A549 (cell line): ENCODE results near the gene RAB3IL1. TPM values are rescaled to one million over a fixed set of nuclear protein-coding genes. Genes with fewer than 3 reads are reported as not detected.

Experiments used
- ATAC-seq, 2 experiments: fragments of 200-7000 bp in 1 of 2; fragments of >200 bp in 1 of 2; cut with Nextera tagmentation in 1 of 2; cut with Tn5 transposase in 1 of 2; 3 replicates each; pipeline versions ENCODE4 v1.8.0 to v1.9.1; 2018 to 2020; ENCODE audit warnings: mild to moderate bottlenecking in 1 of 2, moderate library complexity in 1 of 2
- CTCF ChIA-PET: fragments of 300-600 bp; sonication (Branson Sonifier 250); formaldehyde crosslinking; extraction: SDS; loops from one replicate; lab custom pipeline; 2021; ENCODE audit warnings: antibody characterized with exemption, inconsistent platforms; lab: Yijun Ruan, JAX
- POLR2A ChIA-PET: fragments of 350-600 bp; formaldehyde crosslinking; extraction: SDS; loops from one replicate; lab custom pipeline; 2021; ENCODE audit warnings: antibody characterized with exemption, inconsistent platforms; lab: Yijun Ruan, JAX
- DNase-seq, 2 experiments: peaks; one replicate each; pipeline versions ENCODE4 v3.0.0 to v3.0.0-alpha.2; 2011 to 2016; ENCODE audit warnings: low read depth in 1 of 2, low spot score in 1 of 2
- FAIRE-seq: peaks from 2 replicates; lab custom pipeline; 2011; peaks lifted over from hg19 to GRCh38; lab: Jason Lieb, UNC
- H3K27ac ChIP-seq, 2 experiments: fragments of >200 bp; sonication (Bioruptor Twin); formaldehyde crosslinking; 3 replicates each; pipeline ENCODE4 v1.5.1; 2016 to 2017
- H3K4me1 ChIP-seq: fragments of >200 bp; sonication (Bioruptor Twin); formaldehyde crosslinking; 3 replicates; pipeline ENCODE4 v1.6.1; 2016
- H3K4me2 ChIP-seq: fragments of >200 bp; sonication (Bioruptor Twin); formaldehyde crosslinking; 3 replicates; pipeline ENCODE4 v1.6.1; 2016
- H3K4me3 ChIP-seq: fragments of >200 bp; sonication (Bioruptor Twin); formaldehyde crosslinking; 3 replicates; pipeline ENCODE4 v1.5.1; 2016
- H3K9me3 ChIP-seq: fragments of >200 bp; sonication (Bioruptor Twin); formaldehyde crosslinking; 3 replicates; pipeline ENCODE4 v1.6.1; 2016
- BCL3 ChIP-seq: fragments of >200 bp; sonication (Bioruptor Twin); formaldehyde crosslinking; IDR thresholded peaks from 3 replicates; pipeline ENCODE4 v1.6.1; 2016
- CHD4 ChIP-seq: fragments of 200-600 bp; sonication (generic); IDR thresholded peaks from 2 replicates; pipeline ENCODE4 v1.6.1; 2016; ENCODE audit warnings: antibody characterized with exemption, mild to moderate bottlenecking, borderline replicate concordance
- EHF ChIP-seq: fragments of 250-450 bp; sonication (Bioruptor Pico); IDR thresholded peaks from 2 replicates; pipeline ENCODE4 v1.5.0; 2020; ENCODE audit warnings: mild to moderate bottlenecking
- EHMT2 ChIP-seq: fragments of 200-600 bp; sonication (generic); IDR thresholded peaks from 2 replicates; pipeline ENCODE4 v1.6.1; 2016; ENCODE audit warnings: antibody characterized with exemption, low read depth, mild to moderate bottlenecking, moderate library complexity
- EP300 ChIP-seq, 2 experiments: fragments of >200 bp; sonication (Bioruptor Twin); formaldehyde crosslinking; IDR thresholded peaks; 2 replicates in 1 of 2; 3 replicates in 1 of 2; pipeline ENCODE4 v1.6.1; 2016 to 2017
- FOSB ChIP-seq: fragments of 250-450 bp; sonication (Bioruptor Pico); IDR thresholded peaks from 2 replicates; pipeline ENCODE4 v1.5.0; 2020; ENCODE audit warnings: mild to moderate bottlenecking, moderate library complexity
- FOSL2 ChIP-seq, 2 experiments: fragments of 450-650 bp in 1 of 2; fragments of >200 bp in 1 of 2; sonication (Bioruptor Twin) in 1 of 2; formaldehyde crosslinking; IDR thresholded peaks; 2 replicates each; pipeline versions ENCODE4 v1.5.0 to v1.6.1; 2016 to 2020; ENCODE audit warnings: mild to moderate bottlenecking in 1 of 2, moderate library complexity in 1 of 2
- FOXS1 ChIP-seq: fragments of 250-450 bp; sonication (Bioruptor Pico); IDR thresholded peaks from 2 replicates; pipeline ENCODE4 v1.5.0; 2020; ENCODE audit warnings: mild to moderate bottlenecking, moderate library complexity
- HMGXB4 ChIP-seq: fragments of 250-450 bp; sonication (Bioruptor Pico); IDR thresholded peaks from 2 replicates; pipeline ENCODE4 v1.5.0; 2021; ENCODE audit warnings: mild to moderate bottlenecking, moderate library complexity, borderline replicate concordance
- HOXA7 ChIP-seq: fragments of 250-450 bp; sonication (Bioruptor Pico); IDR thresholded peaks from 2 replicates; pipeline ENCODE4 v1.5.0; 2020; ENCODE audit warnings: mild to moderate bottlenecking, moderate library complexity
- JUN ChIP-seq, 2 experiments: fragments of >200 bp; sonication (Bioruptor Twin); formaldehyde crosslinking; IDR thresholded peaks; 2 replicates in 1 of 2; 3 replicates in 1 of 2; pipeline ENCODE4 v1.6.1; 2016 to 2017
- KDM1A ChIP-seq: fragments of 200-600 bp; sonication (generic); IDR thresholded peaks from 2 replicates; pipeline ENCODE4 v1.6.1; 2016; ENCODE audit warnings: low read depth, mild to moderate bottlenecking
- MAX ChIP-seq: IDR thresholded peaks from 2 replicates; pipeline ENCODE4 v1.6.1; 2012
- MAZ ChIP-seq: fragments of 150-350 bp; IDR thresholded peaks from 2 replicates; pipeline ENCODE4 v1.6.1; 2014; ENCODE audit warnings: antibody characterized with exemption, low read depth, low read length, borderline replicate concordance
- NFE2L2 ChIP-seq: fragments of 150-350 bp; conservative IDR thresholded peaks from 2 replicates; pipeline ENCODE4 v1.6.1; 2014; ENCODE audit warnings: low read length
- NPAS2 ChIP-seq: fragments of 250-450 bp; sonication (Bioruptor Pico); IDR thresholded peaks from 2 replicates; pipeline ENCODE4 v1.8.0; 2022; ENCODE audit warnings: mild to moderate bottlenecking, moderate library complexity, borderline replicate concordance
- NR3C1 ChIP-seq: fragments of >200 bp; sonication (Bioruptor Twin); formaldehyde crosslinking; IDR thresholded peaks from 3 replicates; pipeline ENCODE4 v1.6.1; 2017
- PHF8 ChIP-seq: fragments of 200-600 bp; sonication (generic); IDR thresholded peaks from 2 replicates; pipeline ENCODE4 v1.6.1; 2016; ENCODE audit warnings: low read depth, mild to moderate bottlenecking, antibody characterized with exemption, moderate library complexity, borderline replicate concordance
- POLR2AphosphoS2 ChIP-seq: conservative IDR thresholded peaks from 2 replicates; pipeline ENCODE4 v1.6.1; 2012; ENCODE audit warnings: low read length, improper control_type of control experiment, inconsistent platforms
- RAD21 ChIP-seq, 2 experiments: fragments of >200 bp in 1 of 2; sonication (Bioruptor Twin) in 1 of 2; formaldehyde crosslinking in 1 of 2; IDR thresholded peaks in 1 of 2; conservative IDR thresholded peaks in 1 of 2; 2 replicates in 1 of 2; 3 replicates in 1 of 2; pipeline ENCODE4 v1.6.1; 2012 to 2018; ENCODE audit warnings: inconsistent platforms in 1 of 2
- RARB ChIP-seq: fragments of 250-450 bp; sonication (Bioruptor Pico); IDR thresholded peaks from 2 replicates; pipeline ENCODE4 v1.8.0; 2021; ENCODE audit warnings: mild to moderate bottlenecking, moderate library complexity
- RFX5 ChIP-seq: fragments of 450-650 bp; IDR thresholded peaks from 2 replicates; pipeline ENCODE4 v1.7.1; 2014; ENCODE audit warnings: antibody characterized with exemption, mild to moderate bottlenecking, moderate library complexity
- RNF2 ChIP-seq: fragments of 200-600 bp; sonication (generic); IDR thresholded peaks from 2 replicates; pipeline ENCODE4 v1.6.1; 2016; ENCODE audit warnings: low read depth, mild to moderate bottlenecking, antibody characterized with exemption, moderate library complexity, borderline replicate concordance
- SMC3 ChIP-seq: fragments of >200 bp; sonication (Bioruptor Twin); formaldehyde crosslinking; IDR thresholded peaks from 3 replicates; pipeline ENCODE4 v1.6.1; 2018; ENCODE audit warnings: inconsistent platforms
- SREBF2 ChIP-seq: fragments of 450-650 bp; IDR thresholded peaks from 2 replicates; pipeline ENCODE4 v1.6.1; 2014; ENCODE audit warnings: mild to moderate bottlenecking, moderate library complexity
- TFCP2L1 ChIP-seq: fragments of 250-450 bp; sonication (Bioruptor Pico); IDR thresholded peaks from 2 replicates; pipeline ENCODE4 v1.5.0; 2021; ENCODE audit warnings: mild to moderate bottlenecking
- ZFP36 ChIP-seq: fragments of 450-650 bp; IDR thresholded peaks from 2 replicates; pipeline ENCODE4 v1.6.1; 2014; ENCODE audit warnings: borderline replicate concordance; ENCODE audit not compliant: partially characterized antibody
- WGBS: methylation state at CpG from one replicate; pipeline ENCODE4 v1.1.6; 2017; ENCODE audit errors: missing lambda C conversion rate; 5-methylcytosine and 5-hydroxymethylcytosine counted together
- polyA plus RNA-seq, 4 experiments: library from polyadenylated mRNA; depleted of rRNA in 3 of 4; stranded (reverse); fragments of >200 nt; fragmentation: RNase III in 1 of 4; extraction: RNeasy Plus Mini Kit Qiagen cat#74134 plus additional on column Dnase treatment in 1 of 4; gene quantifications; 2 replicates in 3 of 4; 3 replicates in 1 of 4; pipeline ENCODE4 v1.2.3, GENCODE V29; 2011 to 2017

The RAB3IL1 gene
- polyA plus RNA-seq, 2 of the 4 experiments (the other 2 are of a cell fraction), result 5.8 to 6.2 TPM

- H3K9me3 ChIP-seq, result no peaks in the 10 kb centered on the region
- WGBS, result 82% methylated on average over 11 of the region's 11 CpGs
- FAIRE-seq (no peak), DNase-seq (no peak), ATAC-seq (no peak)
- no peak for TF ChIP-seq HOXA7 (CRISPR knock-in tag)
- no peak for TF ChIP-seq RNF2
- no peak for TF ChIP-seq EHMT2
- no peak for TF ChIP-seq JUN (IDR thresholded peaks at IDR 0.05)
- no peak for TF ChIP-seq FOSB (CRISPR knock-in tag)
- TF ChIP-seq EHF (CRISPR knock-in tag), result no peak
- no peak for TF ChIP-seq RFX5
- TF ChIP-seq FOSL2 (IDR thresholded peaks at IDR 0.05), result no peak
- no peak for TF ChIP-seq FOSL2 (CRISPR knock-in tag; IDR thresholded peaks at IDR 0.05)
- no peak for TF ChIP-seq NR3C1
- TF ChIP-seq NFE2L2, result no peak
- no peak for TF ChIP-seq KDM1A
- TF ChIP-seq MAX, result no peak
- no peak for TF ChIP-seq POLR2AphosphoS2
- no peak for TF ChIP-seq TFCP2L1
- no peak for TF ChIP-seq NPAS2 (CRISPR knock-in tag)
- CTCF ChIA-PET, result interaction anchor here (1.8 to 19.8 kb wide), 10 partner anchors 10 to 205 kb away, joined by 3 to 565 read pairs (median 152); partner anchors contain the start of genes BEST1 and RAB3IL1
- peaks cover 18% of the 10 kb centered on the region for H3K4me1 ChIP-seq
- H3K4me2 ChIP-seq, result no peak overlapping the region
- no peak overlapping the region for H3K27ac ChIP-seq
- no peak overlapping the region for H3K4me3 ChIP-seq
- POLR2A ChIA-PET, result interaction anchor here (1.3 kb wide), 1 partner anchor 66 kb away, joined by 4 read pairs; the partner anchor contains the start of gene FTH1
Measured at GRCh38 chr11:61902313-61902712, 15.1 kb downstream of the RAB3IL1 start.

DNA sequence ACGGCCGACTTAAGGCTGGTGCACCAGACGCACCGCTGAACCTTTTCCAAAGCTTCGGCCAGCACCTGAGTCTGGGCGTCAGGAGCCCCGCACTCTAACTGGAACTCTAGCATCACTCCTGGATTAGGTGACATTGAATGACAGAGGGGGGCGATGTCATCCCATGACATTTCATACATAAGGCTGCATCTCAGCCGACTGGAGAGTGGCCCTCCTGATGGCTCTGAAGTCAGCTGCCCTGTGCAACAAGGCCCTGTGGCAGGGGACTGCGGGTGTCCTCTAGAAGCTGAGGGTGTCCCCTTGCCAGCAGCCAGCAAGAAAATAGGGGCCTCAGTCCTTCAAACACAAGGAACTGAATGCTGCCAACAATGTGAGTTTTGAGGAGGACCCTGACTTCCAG lies 16.0 kb downstream of the RAB3IL1 start:
- POLR2A ChIA-PET, result interaction anchor here (0.6 kb wide), 1 partner anchor 160 kb away, joined by 9 read pairs; no protein-coding TSS in a partner anchor
- FAIRE-seq (no peak), ATAC-seq (no peak), DNase-seq (no peak)
- no peak for TF ChIP-seq ZFP36
- TF ChIP-seq RAD21 (conservative IDR thresholded peaks at IDR 0.05 in 1 of 2, IDR thresholded peaks at IDR 0.05 in 1 of 2), result peak; percentile 18 to 38; a peak in 2 of 5 replicates
- 85% methylated on average over 9 of the region's 10 CpGs for WGBS
- Histone ChIP-seq H3K9me3 (no peaks in the 10 kb centered on the region), H3K4me3 (no peak overlapping the region), H3K27ac (no peak overlapping the region), H3K4me2 (no peak overlapping the region), H3K4me1 (peaks cover 18% of the 10 kb centered on the region)
- CTCF ChIA-PET, result interaction anchor here (0.6 to 19.8 kb wide), 17 partner anchors 11 to 206 kb away, joined by 3 to 565 read pairs (median 92); partner anchors contain the start of genes BEST1, FTH1 and RAB3IL1

DNA sequence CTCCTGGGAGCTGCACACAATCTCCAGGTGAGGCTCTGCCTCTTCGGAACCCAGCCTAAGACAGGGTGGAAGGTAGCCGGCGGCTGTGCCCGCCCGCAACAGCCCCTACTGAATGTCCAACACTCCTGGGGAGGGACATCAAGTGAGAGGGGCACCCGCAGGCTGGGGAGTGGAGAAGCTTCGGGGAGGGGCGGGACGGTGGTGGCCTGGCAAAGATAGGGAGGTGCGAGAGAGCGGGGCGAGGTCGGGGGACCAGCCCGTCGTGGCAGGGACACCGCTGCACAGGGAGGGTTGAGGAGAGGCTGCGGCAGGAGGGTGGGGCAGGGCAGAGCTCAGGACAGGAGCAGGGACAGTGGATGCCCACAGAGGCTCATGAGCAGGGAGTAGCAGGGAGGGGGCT lies 17.1 kb downstream of the RAB3IL1 start:
- CTCF ChIA-PET, result interaction anchor here (1.2 to 19.8 kb wide), 24 partner anchors 12 to 215 kb away, joined by 3 to 565 read pairs (median 54); partner anchors contain the start of genes BEST1, FADS3, FTH1 and RAB3IL1
- Histone ChIP-seq H3K4me2 (no peak overlapping the region), H3K4me3 (no peak overlapping the region), H3K9me3 (no peaks in the 10 kb centered on the region), H3K4me1 (peaks cover 18% of the 10 kb centered on the region), H3K27ac (peak overlapping the region; percentile 66 to 82; a peak in 2 of 6 replicates)
- ATAC-seq (no peak), FAIRE-seq (no peak), DNase-seq (no peak)
- 91% methylated on average over 15 of the region's 17 CpGs for WGBS
- TF ChIP-seq JUN (IDR thresholded peaks at IDR 0.05) (no peak), SREBF2 (no peak), SMC3 (no peak), MAX (no peak), EP300 (IDR thresholded peaks at IDR 0.05) (no peak), TFCP2L1 (no peak), ZFP36 (no peak), NPAS2 (CRISPR knock-in tag) (no peak), RARB (CRISPR knock-in tag) (no peak), CHD4 (no peak), PHF8 (no peak), FOSL2 (IDR thresholded peaks at IDR 0.05) (no peak), FOSL2 (CRISPR knock-in tag; IDR thresholded peaks at IDR 0.05) (no peak), MAZ (no peak), EHMT2 (no peak), BCL3 (no peak), FOXS1 (no peak), HMGXB4 (CRISPR knock-in tag) (no peak), POLR2AphosphoS2 (no peak)
- POLR2A ChIA-PET, result no interaction called here
